IMR-90 (cell line): Measurements from ENCODE around the gene LCA5. TPM values are rescaled to one million over a fixed set of nuclear protein-coding genes. Genes with fewer than 3 reads are reported as not detected.
A peak's percentile ranks its signal among the peaks of the same experiment; 100 is the strongest.

Experiments
- ATAC-seq: fragments of 200-7000 bp; cut with Tn5 transposase; 2 replicates; pipeline ENCODE4 v1.9.1; 2020; ENCODE audit warnings: low read depth, mild to moderate bottlenecking, moderate library complexity
- BruUV-seq: library from RNA; stranded (reverse); fragments of 400-500 nt; replicated peaks from 2 replicates; lab custom pipeline; 2021; lab: Mats Ljungman, UMichigan
- CTCF ChIA-PET: fragments of 300-600 bp; formaldehyde crosslinking; extraction: SDS; loops from one replicate; lab custom pipeline; 2021; ENCODE audit warnings: antibody characterized with exemption; lab: Yijun Ruan, JAX
- POLR2A ChIA-PET: fragments of 300-600 bp; sonication (Branson Sonifier 250); formaldehyde crosslinking; loops from one replicate; lab custom pipeline; 2022; ENCODE audit warnings: antibody characterized with exemption; ENCODE audit not compliant: unreplicated experiment; lab: Charles Lee
- DNase-seq: peaks from one replicate; pipeline ENCODE4 v3.0.0; 2013
- H2AFZ ChIP-seq: replicated peaks from 2 replicates; pipeline ENCODE3; 2013; ENCODE audit warnings: low read length, mild to moderate bottlenecking; ENCODE audit not compliant: poor library complexity
- H2AK5ac ChIP-seq: 2 replicates; pipeline ENCODE4 v1.6.1; 2013; ENCODE audit warnings: low read depth, low read length, inconsistent platforms
- H2AK9ac ChIP-seq: replicated peaks from 2 replicates; pipeline ENCODE3; 2013; ENCODE audit warnings: mild to moderate bottlenecking, low read depth, low read length, moderate library complexity; ENCODE audit not compliant: poor library complexity
- H2BK120ac ChIP-seq: 2 replicates; pipeline ENCODE4 v1.6.1; 2013; ENCODE audit warnings: low read depth, low read length, inconsistent platforms
- H2BK15ac ChIP-seq: 3 replicates; pipeline ENCODE4 v1.6.1; 2013; ENCODE audit warnings: low read depth, low read length, inconsistent platforms
- H2BK20ac ChIP-seq: 2 replicates; pipeline ENCODE4 v1.6.1; 2013; ENCODE audit warnings: low read depth, mild to moderate bottlenecking, inconsistent platforms, low read length, moderate library complexity
- H2BK5ac ChIP-seq: 2 replicates; pipeline ENCODE4 v1.6.1; 2013; ENCODE audit warnings: mild to moderate bottlenecking, low read depth, low read length, inconsistent platforms; ENCODE audit not compliant: poor library complexity, severe bottlenecking
- H3K14ac ChIP-seq: replicated peaks from 2 replicates; pipeline ENCODE4 v1.6.1; 2013; ENCODE audit warnings: low read depth, low read length, inconsistent platforms
- H3K18ac ChIP-seq: 2 replicates; pipeline ENCODE4 v1.6.1; 2013; ENCODE audit warnings: low read depth, low read length, control low read depth
- H3K23ac ChIP-seq: 2 replicates; pipeline ENCODE4 v1.6.1; 2013; ENCODE audit warnings: low read depth, low read length, inconsistent platforms
- H3K27ac ChIP-seq: 2 replicates; pipeline ENCODE4 v1.5.1; 2013; ENCODE audit warnings: mild to moderate bottlenecking, control low read depth, low read length; ENCODE audit not compliant: insufficient read depth
- H3K27me3 ChIP-seq: 2 replicates; pipeline ENCODE4 v1.6.1; 2013; ENCODE audit warnings: low read length; ENCODE audit not compliant: control insufficient read depth, insufficient read depth
- H3K36me3 ChIP-seq: 2 replicates; pipeline ENCODE4 v1.6.1; 2013; ENCODE audit warnings: low read length, mixed read lengths; ENCODE audit not compliant: control insufficient read depth, insufficient read depth
- H3K4ac ChIP-seq: 2 replicates; pipeline ENCODE4 v1.6.1; 2013; ENCODE audit warnings: low read depth, low read length, inconsistent platforms
- H3K4me1 ChIP-seq: 2 replicates; pipeline ENCODE4 v1.6.1; 2013; ENCODE audit warnings: low read length, mixed read lengths; ENCODE audit not compliant: control insufficient read depth, insufficient read depth
- H3K4me2 ChIP-seq: 2 replicates; pipeline ENCODE4 v1.6.1; 2013; ENCODE audit warnings: low read depth, mild to moderate bottlenecking, control low read depth, low read length, moderate library complexity
- H3K4me3 ChIP-seq: 2 replicates; pipeline ENCODE4 v1.5.1; 2013; ENCODE audit warnings: low read depth, mild to moderate bottlenecking, control low read depth, low read length, moderate library complexity; ENCODE audit not compliant: insufficient read depth
- H3K56ac ChIP-seq: 2 replicates; pipeline ENCODE4 v1.6.1; 2013; ENCODE audit warnings: low read length, inconsistent platforms; ENCODE audit not compliant: insufficient read depth; ENCODE audit errors: extremely low read depth
- H3K79me1 ChIP-seq, 2 experiments: 2 replicates each; pipeline ENCODE4 v1.6.1; 2013; ENCODE audit warnings: low read length in 2 of 2, inconsistent platforms in 1 of 2, low read depth in 1 of 2
- H3K9ac ChIP-seq: 2 replicates; pipeline ENCODE4 v1.6.1; 2013; ENCODE audit warnings: low read depth, low read length, control low read depth
- H3K9me1 ChIP-seq: 2 replicates; pipeline ENCODE4 v1.6.1; 2013; ENCODE audit warnings: low read length, inconsistent platforms; ENCODE audit not compliant: insufficient read depth
- H3K9me3 ChIP-seq: 2 replicates; pipeline ENCODE4 v1.6.1; 2013; ENCODE audit warnings: low read length; ENCODE audit not compliant: control insufficient read depth, insufficient read depth
- H4K20me1 ChIP-seq: 2 replicates; pipeline ENCODE4 v1.6.1; 2013; ENCODE audit warnings: low read length, inconsistent platforms; ENCODE audit not compliant: insufficient read depth
- H4K5ac ChIP-seq: 2 replicates; pipeline ENCODE4 v1.6.1; 2013; ENCODE audit warnings: mild to moderate bottlenecking, low read depth, low read length, control low read depth
- H4K8ac ChIP-seq, 2 experiments: 2 replicates each; pipeline ENCODE4 v1.6.1; 2013; ENCODE audit warnings: low read depth in 2 of 2, low read length in 2 of 2, control low read depth in 1 of 2, inconsistent platforms in 1 of 2
- H4K91ac ChIP-seq: 2 replicates; pipeline ENCODE4 v1.6.1; 2013; ENCODE audit warnings: low read depth, low read length, inconsistent platforms; ENCODE audit not compliant: insufficient read depth
- BHLHE40 ChIP-seq: fragments of 150-350 bp; IDR thresholded peaks from 2 replicates; pipeline ENCODE4 v1.6.1; 2016; ENCODE audit warnings: mild to moderate bottlenecking, low read depth, low read length
- CEBPB ChIP-seq: IDR thresholded peaks from 2 replicates; pipeline ENCODE4 v1.6.1; 2012; ENCODE audit warnings: low read depth, low read length, improper control_type of control experiment
- CHD1 ChIP-seq: IDR thresholded peaks from 2 replicates; pipeline ENCODE4 v1.6.1; 2012; ENCODE audit warnings: low read depth, low read length, improper control_type of control experiment
- FOS ChIP-seq: fragments of 150-350 bp; IDR thresholded peaks from 2 replicates; pipeline ENCODE4 v1.6.1; 2016; ENCODE audit warnings: low read depth, low read length
- MAFK ChIP-seq: IDR thresholded peaks from 2 replicates; pipeline ENCODE4 v1.6.1; 2012; ENCODE audit warnings: low read depth, low read length, improper control_type of control experiment
- MAZ ChIP-seq: IDR thresholded peaks from 2 replicates; pipeline ENCODE4 v1.6.1; 2012; ENCODE audit warnings: low read depth, mild to moderate bottlenecking, low read length, improper control_type of control experiment, moderate library complexity, borderline replicate concordance
- MXI1 ChIP-seq: IDR thresholded peaks from 2 replicates; pipeline ENCODE4 v1.6.1; 2012; ENCODE audit warnings: low read depth, mild to moderate bottlenecking, low read length, moderate library complexity, borderline replicate concordance
- NFE2L2 ChIP-seq: fragments of 150-350 bp; IDR thresholded peaks from 2 replicates; pipeline ENCODE4 v1.6.1; 2016; ENCODE audit warnings: low read depth, mild to moderate bottlenecking, low read length
- POLR2A ChIP-seq: IDR thresholded peaks from 2 replicates; pipeline ENCODE4 v1.6.1; 2012; ENCODE audit warnings: mild to moderate bottlenecking, low read depth, low read length
- RAD21 ChIP-seq: IDR thresholded peaks from 2 replicates; pipeline ENCODE4 v1.6.1; 2012; ENCODE audit warnings: low read length, improper control_type of control experiment
- RCOR1 ChIP-seq: IDR thresholded peaks from 2 replicates; pipeline ENCODE4 v1.6.1; 2012; ENCODE audit warnings: mild to moderate bottlenecking, low read length, improper control_type of control experiment; ENCODE audit not compliant: insufficient replicate concordance
- RFX5 ChIP-seq: IDR thresholded peaks from 2 replicates; pipeline ENCODE4 v1.8.0; 2012; ENCODE audit warnings: low read depth, mild to moderate bottlenecking, low read length, moderate library complexity
- SMC3 ChIP-seq: fragments of 150-350 bp; IDR thresholded peaks from 2 replicates; pipeline ENCODE4 v1.6.1; 2016; ENCODE audit warnings: low read depth, mild to moderate bottlenecking, antibody characterized with exemption, low read length, moderate library complexity
- USF2 ChIP-seq: fragments of 150-350 bp; IDR thresholded peaks from 2 replicates; pipeline ENCODE4 v1.6.1; 2017; ENCODE audit warnings: mild to moderate bottlenecking, antibody characterized with exemption, low read length, low read depth
- dilution Hi-C: fragments of 300-500 bp; cut with HindIII; formaldehyde crosslinking; loops from one replicate; pipeline ENCODE4 v1.14.3; 2018; ENCODE audit warnings: low sequenced_read_pairs; ENCODE audit not compliant: unreplicated experiment
- in situ Hi-C: fragments of 300-500 bp; cut with MboI; formaldehyde crosslinking; loops from 3 replicates; pipeline ENCODE4 v1.14.3; 2019; ENCODE audit warnings: low sequenced_read_pairs, inconsistent platforms, mixed read lengths
- intact Hi-C: fragments of 100-400 bp; cut with micrococcal nuclease; formaldehyde crosslinking; loops from 2 replicates; pipeline ENCODE4 v1.10.0; 2022
- polyA plus RNA-seq, 3 experiments: library from polyadenylated mRNA; depleted of rRNA; stranded (reverse); fragments of >200 nt; gene quantifications; 2 replicates each; pipeline ENCODE4 v1.2.3, GENCODE V29; 2012; ENCODE audit warnings: low replicate concordance in 1 of 3
- total RNA-seq: library from RNA; depleted of rRNA; stranded (reverse); fragments of >200 nt; gene quantifications from 2 replicates; pipeline ENCODE4 v1.2.3, GENCODE V29; 2012
- TF ChIP-seq, protein P1 (sequence below): fragments of 150-350 bp; IDR thresholded peaks from 2 replicates; pipeline ENCODE4 v1.6.1; 2016; ENCODE audit warnings: low read depth, mild to moderate bottlenecking, low read length, moderate library complexity, borderline replicate concordance
- TF ChIP-seq, protein P2 (sequence below): conservative IDR thresholded peaks from 2 replicates; pipeline ENCODE4 v1.5.1; 2012; ENCODE audit warnings: mild to moderate bottlenecking, low read depth, low read length, improper control_type of control experiment

Gene LCA5
- total and polyA plus RNA-seq, 2 of the 4 experiments (the other 2 are of a cell fraction), result 1.2 to 2.0 TPM

DNA sequence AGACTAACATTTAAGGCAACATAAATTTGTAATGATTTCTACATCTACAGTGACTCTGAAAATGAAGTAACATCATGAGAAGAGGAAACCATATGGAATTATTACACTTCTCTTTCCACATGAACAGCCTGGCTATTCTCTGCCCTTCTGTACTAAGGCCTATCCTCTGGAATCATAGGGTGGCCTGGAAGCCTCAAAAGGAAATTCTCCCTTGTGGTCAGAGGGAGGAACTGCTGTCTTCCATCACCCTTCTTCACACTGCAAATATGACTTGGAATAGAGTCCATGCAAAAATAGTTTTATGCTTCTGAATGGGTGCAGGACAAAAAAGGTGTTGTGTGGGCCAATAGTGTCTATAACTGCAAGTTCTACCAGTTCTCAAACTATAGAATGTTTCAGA lies 49.3 kb upstream of the LCA5 start:
- Histone ChIP-seq H3K4me1 (no peaks in the 10 kb centered on the region), H3K56ac (no peak overlapping the region), H2BK20ac (no peak overlapping the region), H4K20me1 (no peaks in the 10 kb centered on the region), H4K8ac (no peak overlapping the region), H3K18ac (no peak overlapping the region), H2AK5ac (no peak overlapping the region), H2BK5ac (no peak overlapping the region), H3K36me3 (no peaks in the 10 kb centered on the region), H3K4ac (no peak overlapping the region), H3K27ac (no peak overlapping the region), H3K14ac (no peak overlapping the region), H3K27me3 (no peaks in the 10 kb centered on the region), H2BK120ac (no peak overlapping the region), H4K5ac (no peak overlapping the region), H3K4me2 (no peak overlapping the region), H3K23ac (no peak overlapping the region), H4K91ac (no peak overlapping the region), H3K79me1 (no peaks in the 10 kb centered on the region), H3K9me1 (no peaks in the 10 kb centered on the region), H3K9me3 (no peaks in the 10 kb centered on the region), H2AFZ (no peak overlapping the region), H3K9ac (no peak overlapping the region), H2BK15ac (no peak overlapping the region), H3K4me3 (no peak overlapping the region), H2AK9ac (no peak overlapping the region)
- DNase-seq, result peak; percentile 45
- no TSS peak for BruUV-seq
- dilution Hi-C loops (no loop called here), in situ Hi-C loops (no loop called here), intact Hi-C loops (no loop called here)
- POLR2A ChIA-PET, result no interaction called here
- CTCF ChIA-PET, result no interaction called here
- TF ChIP-seq FOS (no peak), NFE2L2 (no peak), MAZ (no peak), BHLHE40 (no peak), SMC3 (peak; percentile 10; the same call in 1 of the 2 replicates), MXI1 (no peak), MAFK (no peak), RAD21 (peak; percentile 41; the same call in 1 of the 2 replicates), POLR2A (no peak), CEBPB (no peak), USF2 (no peak), RCOR1 (no peak), RFX5 (no peak), CHD1 (no peak)
- TF ChIP-seq, protein P1, sequence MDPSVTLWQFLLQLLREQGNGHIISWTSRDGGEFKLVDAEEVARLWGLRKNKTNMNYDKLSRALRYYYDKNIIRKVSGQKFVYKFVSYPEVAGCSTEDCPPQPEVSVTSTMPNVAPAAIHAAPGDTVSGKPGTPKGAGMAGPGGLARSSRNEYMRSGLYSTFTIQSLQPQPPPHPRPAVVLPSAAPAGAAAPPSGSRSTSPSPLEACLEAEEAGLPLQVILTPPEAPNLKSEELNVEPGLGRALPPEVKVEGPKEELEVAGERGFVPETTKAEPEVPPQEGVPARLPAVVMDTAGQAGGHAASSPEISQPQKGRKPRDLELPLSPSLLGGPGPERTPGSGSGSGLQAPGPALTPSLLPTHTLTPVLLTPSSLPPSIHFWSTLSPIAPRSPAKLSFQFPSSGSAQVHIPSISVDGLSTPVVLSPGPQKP, result no peak
- TF ChIP-seq, protein P2, sequence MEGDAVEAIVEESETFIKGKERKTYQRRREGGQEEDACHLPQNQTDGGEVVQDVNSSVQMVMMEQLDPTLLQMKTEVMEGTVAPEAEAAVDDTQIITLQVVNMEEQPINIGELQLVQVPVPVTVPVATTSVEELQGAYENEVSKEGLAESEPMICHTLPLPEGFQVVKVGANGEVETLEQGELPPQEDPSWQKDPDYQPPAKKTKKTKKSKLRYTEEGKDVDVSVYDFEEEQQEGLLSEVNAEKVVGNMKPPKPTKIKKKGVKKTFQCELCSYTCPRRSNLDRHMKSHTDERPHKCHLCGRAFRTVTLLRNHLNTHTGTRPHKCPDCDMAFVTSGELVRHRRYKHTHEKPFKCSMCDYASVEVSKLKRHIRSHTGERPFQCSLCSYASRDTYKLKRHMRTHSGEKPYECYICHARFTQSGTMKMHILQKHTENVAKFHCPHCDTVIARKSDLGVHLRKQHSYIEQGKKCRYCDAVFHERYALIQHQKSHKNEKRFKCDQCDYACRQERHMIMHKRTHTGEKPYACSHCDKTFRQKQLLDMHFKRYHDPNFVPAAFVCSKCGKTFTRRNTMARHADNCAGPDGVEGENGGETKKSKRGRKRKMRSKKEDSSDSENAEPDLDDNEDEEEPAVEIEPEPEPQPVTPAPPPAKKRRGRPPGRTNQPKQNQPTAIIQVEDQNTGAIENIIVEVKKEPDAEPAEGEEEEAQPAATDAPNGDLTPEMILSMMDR, result peak; percentile 35
- ATAC-seq, result peak; percentile 91
